OCI-LY1 (cell line): Measurements from ENCODE around the gene SMARCD2.

ENCODE experiments used
- H2AFZ ChIP-seq: fragments of 200-600 bp; sonication (generic), shearing (Covaris generic); 2 replicates; pipeline ENCODE4 v1.6.0; 2014; ENCODE audit warnings: antibody characterized with exemption, mild to moderate bottlenecking, low read length
- H3F3A ChIP-seq: fragments of 200-600 bp; sonication (generic), shearing (Covaris generic); 2 replicates; pipeline ENCODE4 v1.6.0; 2014; ENCODE audit warnings: mild to moderate bottlenecking, antibody characterized with exemption, low read length, moderate library complexity; ENCODE audit not compliant: insufficient read depth
- H3K27ac ChIP-seq: fragments of 200-600 bp; sonication (generic); 2 replicates; pipeline ENCODE4 v1.5.1; 2014; ENCODE audit warnings: low read length, mixed run types, mild to moderate bottlenecking, low read depth; ENCODE audit not compliant: poor library complexity, severe bottlenecking
- H3K27me3 ChIP-seq: fragments of 200-600 bp; sonication (generic); 2 replicates; pipeline ENCODE4 v1.6.0; 2014; ENCODE audit warnings: antibody characterized with exemption, mild to moderate bottlenecking, low read length, moderate library complexity; ENCODE audit not compliant: insufficient read depth
- H3K36me3 ChIP-seq: fragments of 200-600 bp; sonication (generic); 2 replicates; pipeline ENCODE4 v1.6.1; 2014; ENCODE audit warnings: mild to moderate bottlenecking, antibody characterized with exemption, low read length, moderate library complexity, mixed read lengths; ENCODE audit not compliant: insufficient read depth
- H3K4me1 ChIP-seq: fragments of 200-600 bp; sonication (generic); 2 replicates; pipeline ENCODE4 v1.5.1; 2014; ENCODE audit warnings: mild to moderate bottlenecking, low read length, moderate library complexity; ENCODE audit not compliant: insufficient read depth, severe bottlenecking
- H3K4me2 ChIP-seq: fragments of 200-600 bp; sonication (generic), shearing (Covaris generic); 2 replicates; pipeline ENCODE4 v1.6.1; 2014; ENCODE audit warnings: low read length
- H3K4me3 ChIP-seq: fragments of 200-600 bp; sonication (generic); 2 replicates; pipeline ENCODE4 v1.5.1; 2014; ENCODE audit warnings: low read length, low read depth, mild to moderate bottlenecking, mixed read lengths; ENCODE audit not compliant: poor library complexity, severe bottlenecking
- H3K79me2 ChIP-seq: fragments of 200-600 bp; shearing (Covaris generic); 2 replicates; pipeline ENCODE4 v1.6.1; 2016; ENCODE audit warnings: mixed run types, low read length, mixed read lengths; ENCODE audit not compliant: insufficient read depth
- H3K9ac ChIP-seq: fragments of 200-600 bp; sonication (generic), shearing (Covaris generic); 2 replicates; pipeline ENCODE4 v1.6.1; 2014; ENCODE audit warnings: mild to moderate bottlenecking, low read length, mixed read lengths
- H3K9me2 ChIP-seq: fragments of 200-600 bp; sonication (generic), shearing (Covaris generic); 2 replicates; pipeline ENCODE4 v1.6.1; 2014; ENCODE audit warnings: low read depth, mild to moderate bottlenecking, low read length, mixed read lengths
- H3K9me3 ChIP-seq: fragments of 200-600 bp; shearing (Covaris generic); 2 replicates; pipeline ENCODE4 v1.6.1; 2014; ENCODE audit warnings: low read length, mixed read lengths
- H4K20me1 ChIP-seq: fragments of 200-600 bp; sonication (generic), shearing (Covaris generic); 2 replicates; pipeline ENCODE4 v1.6.0; 2016; ENCODE audit warnings: mild to moderate bottlenecking, low read length; ENCODE audit not compliant: insufficient read depth
- CTCF ChIP-seq: fragments of 200-600 bp; sonication (generic), shearing (Covaris generic); IDR thresholded peaks from 2 replicates; pipeline ENCODE4 v1.5.1; 2017; ENCODE audit warnings: mild to moderate bottlenecking, antibody characterized with exemption, low read length, moderate library complexity, mixed read lengths
- EZH2 ChIP-seq: fragments of 200-600 bp; sonication (generic), shearing (Covaris generic); IDR thresholded peaks from 2 replicates; pipeline ENCODE4 v1.8.0; 2017; ENCODE audit warnings: borderline replicate concordance, mixed run types, mild to moderate bottlenecking, antibody characterized with exemption, low read length, moderate library complexity, mixed read lengths

Gene SMARCD2

DNA sequence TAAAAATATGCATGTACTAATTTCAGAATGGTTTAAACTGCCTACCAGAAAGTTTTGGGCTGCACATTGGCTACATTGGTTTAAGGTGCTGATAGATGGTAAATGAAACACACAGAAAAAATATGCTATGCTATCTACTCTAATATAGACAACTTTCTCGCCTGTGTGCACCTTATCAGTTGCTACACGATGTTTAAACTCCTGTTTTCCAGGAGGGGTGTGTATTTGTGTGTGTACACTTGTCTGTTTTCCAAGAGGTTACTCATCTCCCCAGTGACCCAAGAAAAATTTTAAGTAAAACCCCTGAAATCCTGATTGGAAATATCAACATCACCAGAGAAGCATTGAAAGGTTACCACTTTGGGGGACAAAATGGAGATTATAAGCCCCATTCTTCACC, 36.9 kb downstream of the SMARCD2 start:
- Histone ChIP-seq H3K4me1 (no peaks in the 10 kb centered on the region), H3K9me3 (no peaks in the 10 kb centered on the region), H3K36me3 (peaks cover 96% of the 10 kb centered on the region), H4K20me1 (no peaks in the 10 kb centered on the region), H3K9me2 (no peaks in the 10 kb centered on the region), H3K79me2 (no peaks in the 10 kb centered on the region), H3K4me3 (no peak overlapping the region), H3F3A (no peaks in the 10 kb centered on the region), H2AFZ (no peak overlapping the region), H3K4me2 (no peak overlapping the region), H3K27me3 (no peaks in the 10 kb centered on the region), H3K27ac (no peak overlapping the region), H3K9ac (no peak overlapping the region)
- no peak for TF ChIP-seq EZH2
- no peak for TF ChIP-seq CTCF

DNA sequence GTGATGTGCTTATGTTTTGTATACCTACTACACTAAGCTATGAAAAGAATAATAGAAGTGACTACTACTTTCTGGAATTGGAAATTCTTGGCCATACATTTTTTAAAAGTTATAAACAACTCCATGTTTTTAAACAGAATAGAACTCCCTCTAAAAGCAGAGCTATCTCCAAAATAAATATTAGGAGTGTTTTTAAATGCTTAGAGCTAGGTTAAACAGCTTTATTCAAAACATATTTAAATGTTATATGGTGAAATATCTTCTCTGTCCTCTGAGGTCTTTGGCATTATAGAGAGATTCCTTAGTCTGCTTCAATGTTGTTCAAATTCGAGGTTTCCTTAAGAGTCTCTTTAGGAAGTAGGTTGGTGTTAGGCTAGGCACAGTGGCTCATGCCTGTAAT, 38.2 kb downstream of the SMARCD2 start:
- H3K27ac ChIP-seq: no peak overlapping the region
- no peaks in the 10 kb centered on the region for H4K20me1 ChIP-seq
- TF ChIP-seq CTCF: no peak
- no peak for TF ChIP-seq EZH2
- H3K9me3 ChIP-seq: no peaks in the 10 kb centered on the region
- H3K4me3 ChIP-seq: no peak overlapping the region
- no peaks in the 10 kb centered on the region for H3K4me1 ChIP-seq
- no peak overlapping the region for H2AFZ ChIP-seq
- no peaks in the 10 kb centered on the region for H3F3A ChIP-seq
- no peak overlapping the region for H3K9ac ChIP-seq
- no peaks in the 10 kb centered on the region for H3K27me3 ChIP-seq
- H3K9me2 ChIP-seq: no peaks in the 10 kb centered on the region
- H3K36me3 ChIP-seq: peaks cover 97% of the 10 kb centered on the region
- H3K79me2 ChIP-seq: no peaks in the 10 kb centered on the region
- H3K4me2 ChIP-seq: no peak overlapping the region

DNA sequence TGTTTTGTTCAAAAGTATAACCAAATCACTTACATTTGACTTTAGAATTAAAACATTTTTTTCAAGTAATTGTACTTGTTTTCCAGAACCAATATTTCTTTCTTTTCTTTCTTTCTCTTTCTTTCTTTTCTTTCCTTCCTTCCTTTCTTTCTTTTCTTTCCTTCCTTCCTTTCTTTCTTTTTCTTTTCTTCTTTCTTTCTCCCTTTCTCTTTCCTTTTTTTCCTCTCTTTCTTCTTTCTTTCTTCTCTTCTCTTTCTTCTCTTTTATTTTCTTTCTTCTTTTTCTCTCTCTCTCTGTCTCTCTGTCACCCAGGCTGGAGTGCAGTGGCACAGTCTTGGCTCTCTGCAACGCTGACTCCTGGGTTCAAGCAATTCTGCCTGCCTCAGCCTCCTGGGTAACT, 41.7 kb downstream of the SMARCD2 start:
- H3K4me3 ChIP-seq: no peak overlapping the region
- no peak overlapping the region for H2AFZ ChIP-seq
- no peaks in the 10 kb centered on the region for H3F3A ChIP-seq
- H3K9me2 ChIP-seq: no peaks in the 10 kb centered on the region
- TF ChIP-seq CTCF (no peak), EZH2 (no peak)
- H4K20me1 ChIP-seq: no peaks in the 10 kb centered on the region
- peaks cover 97% of the 10 kb centered on the region for H3K36me3 ChIP-seq
- no peak overlapping the region for H3K27ac ChIP-seq
- H3K4me1 ChIP-seq: no peaks in the 10 kb centered on the region
- H3K9ac ChIP-seq: no peak overlapping the region
- no peaks in the 10 kb centered on the region for H3K27me3 ChIP-seq
- no peak overlapping the region for H3K4me2 ChIP-seq
- H3K9me3 ChIP-seq: no peaks in the 10 kb centered on the region
- H3K79me2 ChIP-seq: no peaks in the 10 kb centered on the region
